HK-2 (cell line): ENCODE data around the gene SLC9A9.
A peak's percentile ranks its signal among the peaks of the same experiment; 100 is the strongest.

ENCODE experiments used
- DNase-seq: peaks from one replicate; pipeline ENCODE4 v3.0.0-alpha.2; 2018; ENCODE audit not compliant: unreplicated experiment

The SLC9A9 gene

GRCh38 chr3:143510601-143511000 is 337.7 kb downstream of the SLC9A9 start:
- DNase-seq: no peak

- no peak for DNase-seq
Measured at GRCh38 chr3:143507735-143508580, 340.3 kb downstream of the SLC9A9 start.

GRCh38 chr3:143506190-143506589 is 342.1 kb downstream of the SLC9A9 start:
- no peak for DNase-seq

GRCh38 chr3:143503325-143503885 is 344.9 kb downstream of the SLC9A9 start:
- no peak for DNase-seq

GRCh38 chr3:143502081-143502480 is 346.2 kb downstream of the SLC9A9 start:
- DNase-seq: no peak

- DNase-seq: no peak
Measured at GRCh38 chr3:143497382-143497781, 350.9 kb downstream of the SLC9A9 start.

- DNase-seq: no peak
Measured at GRCh38 chr3:143496191-143496590, 352.1 kb downstream of the SLC9A9 start.

GRCh38 chr3:143495527-143495926 is 352.7 kb downstream of the SLC9A9 start:
- DNase-seq: no peak

- DNase-seq: no peak
Measured at GRCh38 chr3:143486611-143487010, 361.7 kb downstream of the SLC9A9 start.

- no peak for DNase-seq
Measured at GRCh38 chr3:143484846-143485512, 363.3 kb downstream of the SLC9A9 start.

- DNase-seq: no peak
Measured at GRCh38 chr3:143483214-143483613, 365.1 kb downstream of the SLC9A9 start.

- DNase-seq: no peak
Measured at GRCh38 chr3:143482106-143483088, 365.9 kb downstream of the SLC9A9 start.

- DNase-seq: peak; percentile 35
Measured at GRCh38 chr3:143480344-143480743, 367.9 kb downstream of the SLC9A9 start.

- no peak for DNase-seq
Measured at GRCh38 chr3:143479727-143480126, 368.5 kb downstream of the SLC9A9 start.

GRCh38 chr3:143478115-143478693 is 370.1 kb downstream of the SLC9A9 start:
- DNase-seq: no peak

- DNase-seq: no peak
Measured at GRCh38 chr3:143476965-143477640, 371.2 kb downstream of the SLC9A9 start.

- no peak for DNase-seq
Measured at GRCh38 chr3:143475981-143476380, 372.3 kb downstream of the SLC9A9 start.

GRCh38 chr3:143472731-143473523 is 375.3 kb downstream of the SLC9A9 start:
- DNase-seq: no peak

- DNase-seq: no peak
Measured at GRCh38 chr3:143471705-143472104, 376.6 kb downstream of the SLC9A9 start.

- DNase-seq: no peak
Measured at GRCh38 chr3:143469159-143469558, 379.1 kb downstream of the SLC9A9 start.
